Measurements from ENCODE around the gene SIGLEC11.

SIGLEC11 gene

GRCh38 chr19:49954933-49955332 is 6.0 kb downstream of the SIGLEC11 start:
- no peak for TF ChIP-seq CTCF (IDR thresholded peaks at IDR 0.05; ENCODE audit: low read depth, low read length, missing control alignments)
- no peaks in the 10 kb centered on the region for H3K36me3 ChIP-seq (replicated peaks)
- H3K27ac ChIP-seq, result no peak overlapping the region
- H3K27me3 ChIP-seq (replicated peaks), result no peaks in the 10 kb centered on the region
- no peak for DNase-seq
- in situ Hi-C loops (cut with HindIII; ENCODE audit: low pct_ligation_motif_present, low sequenced_read_pairs), result no loop called here
- H3K4me3 ChIP-seq (ENCODE audit: low read depth, low read length), result no peak overlapping the region

- no peaks in the 10 kb centered on the region for H3K27me3 ChIP-seq (replicated peaks)
- DNase-seq, result no peak
Observed at GRCh38 chr19:49954092-49954829, 6.7 kb downstream of the SIGLEC11 start.

GRCh38 chr19:49953416-49953815 is 7.6 kb downstream of the SIGLEC11 start:
- Histone ChIP-seq H3K4me3 (ENCODE audit: low read depth, low read length) (no peak overlapping the region), H3K27ac (no peak overlapping the region), H3K27me3 (replicated peaks) (no peaks in the 10 kb centered on the region), H3K36me3 (replicated peaks) (no peaks in the 10 kb centered on the region)
- no peak for DNase-seq
- in situ Hi-C loops (cut with HindIII; ENCODE audit: low pct_ligation_motif_present, low sequenced_read_pairs), result no loop called here
- no peak for TF ChIP-seq CTCF (IDR thresholded peaks at IDR 0.05; ENCODE audit: low read depth, low read length, missing control alignments)

More at GRCh38 chr19:49954092-49954829, 6.7 kb downstream of the SIGLEC11 start:
- H3K36me3 ChIP-seq (replicated peaks), result no peaks in the 10 kb centered on the region
- no peak overlapping the region for H3K27ac ChIP-seq
- no peak for TF ChIP-seq CTCF (IDR thresholded peaks at IDR 0.05; ENCODE audit: low read depth, low read length, missing control alignments)
- no peak overlapping the region for H3K4me3 ChIP-seq (ENCODE audit: low read depth, low read length)
- in situ Hi-C loops (cut with HindIII; ENCODE audit: low pct_ligation_motif_present, low sequenced_read_pairs), result no loop called here

- Histone ChIP-seq H3K4me3 (ENCODE audit: low read depth, low read length) (no peak overlapping the region), H3K27ac (no peak overlapping the region), H3K27me3 (replicated peaks) (no peaks in the 10 kb centered on the region), H3K36me3 (replicated peaks) (no peaks in the 10 kb centered on the region)
- in situ Hi-C loops (cut with HindIII; ENCODE audit: low pct_ligation_motif_present, low sequenced_read_pairs), result no loop called here
- DNase-seq, result no peak
- no peak for TF ChIP-seq CTCF (IDR thresholded peaks at IDR 0.05; ENCODE audit: low read depth, low read length, missing control alignments)
Observed at GRCh38 chr19:49952906-49953305, 8.1 kb downstream of the SIGLEC11 start.

- TF ChIP-seq CTCF (IDR thresholded peaks at IDR 0.05; ENCODE audit: low read depth, low read length, missing control alignments), result no peak
- Histone ChIP-seq H3K36me3 (replicated peaks) (no peaks in the 10 kb centered on the region), H3K4me3 (ENCODE audit: low read depth, low read length) (no peak overlapping the region), H3K27me3 (replicated peaks) (no peaks in the 10 kb centered on the region), H3K27ac (no peak overlapping the region)
- no peak for DNase-seq
- in situ Hi-C loops (cut with HindIII; ENCODE audit: low pct_ligation_motif_present, low sequenced_read_pairs), result no loop called here
Observed at GRCh38 chr19:49952479-49952836, 8.5 kb downstream of the SIGLEC11 start.
